Neural cell (in vitro differentiated cells): Measurements from ENCODE around the gene C16orf89. TPM values are rescaled to one million over a fixed set of nuclear protein-coding genes. Genes with fewer than 3 reads are reported as not detected.

Experiments
- H2AFZ ChIP-seq: fragments of 200-600, 300-800 bp; sonication (generic), shearing (Covaris generic); 2 replicates; pipeline ENCODE4 v1.6.0; 2014; ENCODE audit warnings: low read depth, mild to moderate bottlenecking, antibody characterized with exemption, low read length, moderate library complexity
- H3F3A ChIP-seq: fragments of 200-600 bp; shearing (Covaris generic); 2 replicates; pipeline ENCODE4 v1.6.1; 2016; ENCODE audit warnings: mild to moderate bottlenecking, moderate library complexity, mixed read lengths, antibody characterized with exemption, low read length; ENCODE audit not compliant: insufficient read depth, poor library complexity, severe bottlenecking
- H3K27ac ChIP-seq: fragments of 200-600, 300-800 bp; sonication (generic), shearing (Covaris generic); 2 replicates; pipeline ENCODE4 v1.5.1; 2014; ENCODE audit warnings: mild to moderate bottlenecking, low read length, moderate library complexity
- H3K27me3 ChIP-seq: fragments of 300-800, 200-600 bp; sonication (generic), shearing (Covaris generic); 2 replicates; pipeline ENCODE4 v1.6.0; 2014; ENCODE audit warnings: mild to moderate bottlenecking, low read depth, low read length, moderate library complexity; ENCODE audit not compliant: insufficient read depth
- H3K36me3 ChIP-seq: fragments of 300-800, 200-600 bp; sonication (generic), shearing (Covaris generic); 2 replicates; pipeline ENCODE4 v1.5.1; 2014; ENCODE audit warnings: mild to moderate bottlenecking, antibody characterized with exemption, low read length, moderate library complexity; ENCODE audit not compliant: insufficient read depth
- H3K4me2 ChIP-seq: fragments of 300-800, 200-600 bp; sonication (generic), shearing (Covaris generic); 2 replicates; pipeline ENCODE4 v1.6.0; 2014; ENCODE audit warnings: mild to moderate bottlenecking, low read length
- H3K4me3 ChIP-seq: fragments of 300-800, 200-600 bp; sonication (generic), shearing (Covaris generic); 2 replicates; pipeline ENCODE4 v1.5.1; 2014; ENCODE audit warnings: mild to moderate bottlenecking, low read length, moderate library complexity
- H3K79me2 ChIP-seq: fragments of 200-600 bp; shearing (Covaris generic); replicated peaks from 2 replicates; pipeline ENCODE4 v1.6.0; 2014; ENCODE audit warnings: mild to moderate bottlenecking, low read length, moderate library complexity; ENCODE audit not compliant: insufficient read depth
- H3K9ac ChIP-seq: fragments of 300-800, 200-600 bp; sonication (generic), shearing (Covaris generic); 2 replicates; pipeline ENCODE4 v1.6.1; 2016; ENCODE audit warnings: mild to moderate bottlenecking, low read length, mixed read lengths
- H3K9me2 ChIP-seq: fragments of 200-600 bp; shearing (Covaris generic); 2 replicates; pipeline ENCODE4 v1.6.1; 2016; ENCODE audit warnings: mild to moderate bottlenecking, low read length, mixed read lengths; ENCODE audit not compliant: insufficient read depth
- H3K9me3 ChIP-seq: fragments of 200-600, 300-800 bp; sonication (generic), shearing (Covaris generic); 2 replicates; pipeline ENCODE4 v1.6.1; 2016; ENCODE audit warnings: mild to moderate bottlenecking, mixed run types, low read length, moderate library complexity, mixed read lengths
- H4K20me1 ChIP-seq: fragments of 200-600 bp; shearing (Covaris generic); 2 replicates; pipeline ENCODE4 v1.6.1; 2016; ENCODE audit warnings: mild to moderate bottlenecking, mixed run types; ENCODE audit not compliant: insufficient read depth
- CTCF ChIP-seq: fragments of 450-650 bp; IDR thresholded peaks from 2 replicates; pipeline ENCODE4 v1.5.1; 2014; ENCODE audit warnings: antibody characterized with exemption, mild to moderate bottlenecking, moderate library complexity; ENCODE audit not compliant: poor library complexity, severe bottlenecking
- EP300 ChIP-seq: fragments of 450-650 bp; conservative IDR thresholded peaks from 2 replicates; pipeline ENCODE4 v1.6.1; 2014; ENCODE audit warnings: antibody characterized with exemption, mild to moderate bottlenecking, moderate library complexity; ENCODE audit not compliant: poor library complexity, severe bottlenecking
- EZH2 ChIP-seq: fragments of 200-600, 300-800 bp; shearing (Covaris generic), sonication (generic); IDR thresholded peaks from 2 replicates; pipeline ENCODE4 v1.6.1; 2014; ENCODE audit warnings: antibody characterized with exemption, low read length, borderline replicate concordance, mild to moderate bottlenecking; ENCODE audit not compliant: insufficient read depth, poor library complexity, severe bottlenecking
- MXI1 ChIP-seq: fragments of 450-650 bp; conservative IDR thresholded peaks from 2 replicates; pipeline ENCODE4 v1.6.1; 2014; ENCODE audit warnings: antibody characterized with exemption, mild to moderate bottlenecking; ENCODE audit not compliant: poor library complexity, severe bottlenecking
- POLR2AphosphoS5 ChIP-seq: IDR thresholded peaks from 2 replicates; pipeline ENCODE4 v1.6.1; 2012
- RAD21 ChIP-seq: fragments of 450-650 bp; conservative IDR thresholded peaks from 2 replicates; pipeline ENCODE4 v1.6.1; 2014; ENCODE audit warnings: antibody characterized with exemption, mild to moderate bottlenecking, moderate library complexity
- REST ChIP-seq: IDR thresholded peaks from 2 replicates; pipeline ENCODE4 v1.6.1; 2012; ENCODE audit warnings: borderline replicate concordance
- SMC3 ChIP-seq: fragments of 450-650 bp; conservative IDR thresholded peaks from 2 replicates; pipeline ENCODE4 v1.6.1; 2014; ENCODE audit warnings: antibody characterized with exemption, mild to moderate bottlenecking, moderate library complexity; ENCODE audit not compliant: poor library complexity
- TAF1 ChIP-seq: IDR thresholded peaks from 2 replicates; pipeline ENCODE4 v1.6.1; 2012; ENCODE audit warnings: low read depth
- polyA plus RNA-seq: library from polyadenylated mRNA; depleted of rRNA; stranded (reverse); fragments of >200 nt; gene quantifications from 2 replicates; pipeline ENCODE4 v1.2.3, GENCODE V29; 2014

The C16orf89 gene
- polyA plus RNA-seq, 1 donor from 2014 or later = not detected

DNA sequence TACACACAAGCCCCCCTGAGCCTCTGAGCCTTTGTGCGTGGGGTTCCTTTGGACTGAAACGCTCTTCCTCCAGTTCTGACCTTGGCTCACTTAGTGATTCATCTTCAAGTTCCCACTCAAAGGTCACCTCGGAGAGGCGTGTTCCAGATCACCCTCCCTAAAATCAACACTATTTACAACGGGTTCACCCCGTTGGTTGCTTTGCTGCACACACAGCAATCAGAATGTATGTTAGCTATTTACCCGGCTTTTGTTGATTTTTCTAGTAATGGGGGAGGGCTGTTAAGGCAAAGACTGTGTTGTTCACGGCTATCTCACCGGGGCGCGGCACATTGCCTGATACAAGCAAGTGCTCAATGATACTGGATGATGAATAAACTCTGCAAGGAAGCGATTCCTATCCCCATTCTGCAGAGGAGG lies 33.0 kb downstream of the C16orf89 start:
- Histone ChIP-seq H3K9ac (peak overlapping the region; percentile 69), H3K27me3 (no peaks in the 10 kb centered on the region), H3K36me3 (no peaks in the 10 kb centered on the region), H3F3A (no peaks in the 10 kb centered on the region), H3K9me2 (no peaks in the 10 kb centered on the region), H3K4me3 (peak overlapping the region; percentile 94), H2AFZ (peak overlapping the region; percentile 40), H3K9me3 (no peaks in the 10 kb centered on the region), H3K4me2 (peak overlapping the region; percentile 59), H3K27ac (no peak overlapping the region), H3K79me2 (no peaks in the 10 kb centered on the region), H4K20me1 (no peaks in the 10 kb centered on the region)
- TF ChIP-seq EP300 = no peak
- no peak for TF ChIP-seq MXI1
- no peak for TF ChIP-seq CTCF
- no peak for TF ChIP-seq REST
- no peak for TF ChIP-seq EZH2
- TF ChIP-seq TAF1 = no peak
- no peak for TF ChIP-seq RAD21
- no peak for TF ChIP-seq SMC3
- TF ChIP-seq POLR2AphosphoS5 = no peak

GRCh38 chr16:5031601-5032000 lies 34.2 kb downstream of the C16orf89 start:
- Histone ChIP-seq H3K27me3 (no peaks in the 10 kb centered on the region), H2AFZ (no peak overlapping the region), H3K9me2 (no peaks in the 10 kb centered on the region), H3K27ac (no peak overlapping the region), H3K9ac (no peak overlapping the region), H3K4me3 (no peak overlapping the region), H3K79me2 (no peaks in the 10 kb centered on the region), H3K36me3 (no peaks in the 10 kb centered on the region), H3F3A (no peaks in the 10 kb centered on the region), H3K9me3 (no peaks in the 10 kb centered on the region), H4K20me1 (no peaks in the 10 kb centered on the region), H3K4me2 (no peak overlapping the region)
- TF ChIP-seq EZH2 = no peak
- no peak for TF ChIP-seq POLR2AphosphoS5
- TF ChIP-seq TAF1 = no peak
- TF ChIP-seq MXI1 = no peak
- TF ChIP-seq SMC3 = no peak
- no peak for TF ChIP-seq CTCF
- TF ChIP-seq REST = no peak
- TF ChIP-seq EP300 = no peak
- no peak for TF ChIP-seq RAD21
